DND-41 (cell line): ENCODE data around the gene GALNT7.
"Not testable (repeated sequence)": the region's sequence is repeated elsewhere in the genome, so short reads cannot be mapped to it uniquely, and the experiment has no call there.

Source experiments
- ATAC-seq: fragments of 200-7000 bp; cut with Tn5 transposase; 3 replicates; pipeline ENCODE4 v1.9.1; 2021; ENCODE audit warnings: low read depth; ENCODE audit not compliant: insufficient read depth
- DNase-seq: peaks from one replicate; pipeline ENCODE4 v3.0.0-alpha.2; 2020
- H2AFZ ChIP-seq: 2 replicates; pipeline ENCODE4 v1.6.0; 2012; ENCODE audit warnings: low read depth, low read length
- H3K27ac ChIP-seq: 2 replicates; pipeline ENCODE4 v1.5.1; 2012; ENCODE audit warnings: low read length, inconsistent platforms
- H3K27me3 ChIP-seq: fragments of 200-600 bp; sonication (generic); 2 replicates; pipeline ENCODE4 v1.6.0; 2012; ENCODE audit warnings: low read length, mild to moderate bottlenecking, inconsistent platforms; ENCODE audit not compliant: insufficient read depth, poor library complexity
- H3K36me3 ChIP-seq: 2 replicates; pipeline ENCODE4 v1.5.1; 2012; ENCODE audit warnings: low read length, inconsistent platforms; ENCODE audit not compliant: insufficient read depth
- H3K4me1 ChIP-seq: 2 replicates; pipeline ENCODE4 v1.5.1; 2012; ENCODE audit warnings: mild to moderate bottlenecking, low read length; ENCODE audit not compliant: insufficient read depth
- H3K4me2 ChIP-seq: 2 replicates; pipeline ENCODE4 v1.6.0; 2012; ENCODE audit warnings: mild to moderate bottlenecking, moderate library complexity, low read length, inconsistent platforms; ENCODE audit not compliant: insufficient read depth
- H3K4me3 ChIP-seq, 2 experiments: fragments of 200-600 bp in 1 of 2; shearing (Covaris generic) in 1 of 2; 2 replicates each; pipeline ENCODE4 v1.5.1; 2012 to 2016; ENCODE audit warnings: inconsistent platforms in 2 of 2, low read length in 2 of 2, mild to moderate bottlenecking in 2 of 2, low read depth in 1 of 2, moderate library complexity in 1 of 2
- H3K79me2 ChIP-seq: 2 replicates; pipeline ENCODE4 v1.6.0; 2012; ENCODE audit warnings: low read length, inconsistent platforms; ENCODE audit not compliant: insufficient read depth
- H3K9ac ChIP-seq: 2 replicates; pipeline ENCODE4 v1.6.0; 2012; ENCODE audit warnings: low read depth, mild to moderate bottlenecking, inconsistent platforms, low read length, moderate library complexity
- H3K9me3 ChIP-seq: 2 replicates; pipeline ENCODE4 v1.5.1; 2012; ENCODE audit warnings: low read length, moderate library complexity, mild to moderate bottlenecking, inconsistent platforms; ENCODE audit not compliant: insufficient read depth, severe bottlenecking
- H4K20me1 ChIP-seq: 2 replicates; pipeline ENCODE4 v1.6.0; 2012; ENCODE audit warnings: low read length; ENCODE audit not compliant: insufficient read depth
- CTCF ChIP-seq: IDR thresholded peaks from 2 replicates; pipeline ENCODE4 v1.5.1; 2012; ENCODE audit warnings: borderline replicate concordance, low read length, moderate library complexity, mild to moderate bottlenecking; ENCODE audit not compliant: poor library complexity, severe bottlenecking; ENCODE audit errors: extremely low read depth
- EZH2 ChIP-seq: IDR thresholded peaks from 3 replicates; pipeline ENCODE4 v1.6.1; 2012; ENCODE audit warnings: borderline replicate concordance, low read depth, mild to moderate bottlenecking, moderate library complexity, low read length, inconsistent platforms; ENCODE audit not compliant: severe bottlenecking

GALNT7 gene

GRCh38 chr4:173168396-173169177 is at the start of gene GALNT7:
Gene GALNT7 (plus strand): TSS chr4:173168811. CDS start chr4:173168836, 25 bp downstream.
- peak within 1 kb of the TSS; percentile 94 for H3K9ac ChIP-seq
- peak; percentile 66 for ATAC-seq
- peak within 1 kb of the TSS; percentile 85 for H2AFZ ChIP-seq
- peak; percentile 87 for DNase-seq
- peaks cover 21% of the 10 kb centered on the region; the same call in 1 of the 2 replicates for H4K20me1 ChIP-seq
- peaks cover 60% of the 10 kb centered on the region for H3K79me2 ChIP-seq
- peak within 1 kb of the TSS; percentile 55 to 86 for H3K4me3 ChIP-seq
- no peaks in the 10 kb centered on the region for H3K9me3 ChIP-seq
- H3K27me3 ChIP-seq = no peaks in the 10 kb centered on the region
- H3K4me2 ChIP-seq = peak within 1 kb of the TSS; percentile 79
- no peaks in the 10 kb centered on the region; the same call in 1 of the 2 replicates for H3K36me3 ChIP-seq
- peaks cover 60% of the 10 kb centered on the region for H3K4me1 ChIP-seq
- peak within 1 kb of the TSS; percentile 93 for H3K27ac ChIP-seq
- TF ChIP-seq EZH2 = no peak
- no peak for TF ChIP-seq CTCF

- H3K4me1 ChIP-seq = peaks cover 21% of the 10 kb centered on the region
- not testable (repeated sequence) for H3K4me2 ChIP-seq, H3K9me3 ChIP-seq, H3K9ac ChIP-seq, H4K20me1 ChIP-seq, H3K36me3 ChIP-seq, H3K27ac ChIP-seq, ATAC-seq, H3K4me3 ChIP-seq, H3K27me3 ChIP-seq, H3K79me2 ChIP-seq, DNase-seq, H2AFZ ChIP-seq
These were observed 49.8 kb upstream of the GALNT7 start for GRCh38 chr4:173118819-173119218.

GRCh38 chr4:173119818-173120217 is 48.8 kb upstream of the GALNT7 start:
- no peak overlapping the region for H2AFZ ChIP-seq
- H3K4me3 ChIP-seq = no peak overlapping the region
- no peak overlapping the region for H3K4me2 ChIP-seq
- DNase-seq (no peak), ATAC-seq (no peak)
- no peaks in the 10 kb centered on the region for H3K9me3 ChIP-seq
- H3K79me2 ChIP-seq = no peaks in the 10 kb centered on the region
- H3K9ac ChIP-seq = no peak overlapping the region
- H3K4me1 ChIP-seq = peaks cover 21% of the 10 kb centered on the region
- no peaks in the 10 kb centered on the region for H3K27me3 ChIP-seq
- H3K36me3 ChIP-seq = no peaks in the 10 kb centered on the region
- no peak for TF ChIP-seq EZH2
- TF ChIP-seq CTCF = no peak
- H3K27ac ChIP-seq = no peak overlapping the region
- H4K20me1 ChIP-seq = no peaks in the 10 kb centered on the region

- ATAC-seq (peak; percentile 98), DNase-seq (peak; percentile 79)
- H3K4me1 ChIP-seq = peaks cover 21% of the 10 kb centered on the region
- H2AFZ ChIP-seq = no peak overlapping the region
- no peak for TF ChIP-seq EZH2
- TF ChIP-seq CTCF = no peak
- H3K27me3 ChIP-seq = no peaks in the 10 kb centered on the region
- H3K36me3 ChIP-seq = no peaks in the 10 kb centered on the region
- peak overlapping the region; percentile 3; the same call in 1 of the 2 replicates for H3K27ac ChIP-seq
- no peaks in the 10 kb centered on the region for H4K20me1 ChIP-seq
- no peak overlapping the region for H3K9ac ChIP-seq
- no peaks in the 10 kb centered on the region for H3K79me2 ChIP-seq
- peak overlapping the region; percentile 48; the same call in 1 of the 2 replicates for H3K4me2 ChIP-seq
- no peaks in the 10 kb centered on the region for H3K9me3 ChIP-seq
- H3K4me3 ChIP-seq = no peak overlapping the region
These were observed 47.5 kb upstream of the GALNT7 start for GRCh38 chr4:173121076-173121561.
